DMS53 treated with DMSO at 0.1 percent for 48 hours (cell line): ENCODE measurements around the gene REEP3.
A peak's percentile ranks its signal among the peaks of the same experiment; 100 is the strongest.
"Not testable (repeated sequence)": the region's sequence is repeated elsewhere in the genome, so short reads cannot be mapped to it uniquely, and the experiment has no call there.

Experiments
- DNase-seq: peaks from one replicate; lab custom pipeline; 2025; ENCODE audit not compliant: unreplicated experiment; lab: John Stamatoyannopoulos, UW

REEP3 gene

GRCh38 chr10:63547628-63548360, 26.6 kb downstream of the REEP3 start:
- no peak for DNase-seq

- peak; percentile 21 for DNase-seq
Measured at GRCh38 chr10:63548860-63549259, 27.7 kb downstream of the REEP3 start.

- DNase-seq: no peak
Measured at GRCh38 chr10:63549810-63550209, 28.6 kb downstream of the REEP3 start.

- no peak for DNase-seq
Measured at GRCh38 chr10:63553031-63553430, 31.8 kb downstream of the REEP3 start.

- no peak for DNase-seq
Measured at GRCh38 chr10:63553473-63553872, 32.3 kb downstream of the REEP3 start.

GRCh38 chr10:63554657-63555056, 33.5 kb downstream of the REEP3 start:
- DNase-seq: no peak

- no peak for DNase-seq
Measured at GRCh38 chr10:63555330-63555729, 34.1 kb downstream of the REEP3 start.

- DNase-seq: no peak
Measured at GRCh38 chr10:63558132-63558784, 37.1 kb downstream of the REEP3 start.

- no peak for DNase-seq
Measured at GRCh38 chr10:63561341-63561740, 40.1 kb downstream of the REEP3 start.

GRCh38 chr10:63562391-63562790, 41.2 kb downstream of the REEP3 start:
- no peak for DNase-seq

GRCh38 chr10:63562857-63563256, 41.7 kb downstream of the REEP3 start:
- DNase-seq: no peak

- no peak for DNase-seq
Measured at GRCh38 chr10:63563623-63564022, 42.4 kb downstream of the REEP3 start.

GRCh38 chr10:63564731-63565130, 43.5 kb downstream of the REEP3 start:
- not testable (repeated sequence) for DNase-seq

- DNase-seq: no peak
Measured at GRCh38 chr10:63573068-63573697, 52.0 kb downstream of the REEP3 start.

- no peak for DNase-seq
Measured at GRCh38 chr10:63574011-63574410, 52.8 kb downstream of the REEP3 start.

GRCh38 chr10:63576501-63576900, 55.3 kb downstream of the REEP3 start:
- no peak for DNase-seq

- DNase-seq: no peak
Measured at GRCh38 chr10:63578501-63578900, 57.3 kb downstream of the REEP3 start.

GRCh38 chr10:63579371-63580014, 58.3 kb downstream of the REEP3 start:
- no peak for DNase-seq

GRCh38 chr10:63582690-63583089, 61.5 kb downstream of the REEP3 start:
- DNase-seq: no peak

GRCh38 chr10:63583397-63583796, 62.2 kb downstream of the REEP3 start:
- no peak for DNase-seq

GRCh38 chr10:63583909-63584724, 62.9 kb downstream of the REEP3 start:
- no peak for DNase-seq
